GM23248 (cell line): Measurements from ENCODE around the gene ERFL.

Source experiments
- EZH2 ChIP-seq: fragments of 200-600 bp; sonication (generic); IDR thresholded peaks from 2 replicates; pipeline ENCODE4 v1.6.1; 2018; ENCODE audit warnings: antibody characterized with exemption, mild to moderate bottlenecking; ENCODE audit not compliant: insufficient read depth, poor library complexity, severe bottlenecking
- EZH2phosphoT487 ChIP-seq: fragments of 200-600 bp; sonication (generic); IDR thresholded peaks from 2 replicates; pipeline ENCODE4 v1.6.1; 2018; ENCODE audit warnings: antibody characterized with exemption, moderate library complexity, mild to moderate bottlenecking, low read depth; ENCODE audit not compliant: insufficient read depth

DNA sequence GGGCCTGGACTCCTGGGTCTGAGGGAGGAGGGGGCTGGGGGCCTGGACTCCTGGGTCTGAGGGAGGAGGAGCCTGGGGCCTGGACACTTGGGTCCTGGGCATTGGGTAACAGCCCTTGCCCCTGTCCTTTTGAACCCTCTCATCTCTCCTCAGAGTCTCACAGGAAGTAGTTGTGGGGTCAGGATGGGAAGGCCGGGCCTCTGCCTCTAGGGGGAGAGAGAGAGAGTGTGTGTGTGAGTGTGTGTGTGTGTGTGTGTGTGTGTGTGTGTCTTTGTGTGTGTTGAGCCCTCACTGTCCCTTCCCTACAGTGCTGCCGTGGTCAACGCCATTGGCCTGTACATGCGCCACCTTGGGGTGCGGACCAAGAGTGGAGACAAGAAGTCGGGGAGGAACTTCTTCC lies 34.4 kb downstream of the ERFL start:
- TF ChIP-seq EZH2 = no peak
- TF ChIP-seq EZH2phosphoT487 = no peak
